Breast epithelium (tissue), 4 donors: ENCODE data around the gene API5. TPM values are rescaled to one million over a fixed set of nuclear protein-coding genes. Genes with fewer than 3 reads are reported as not detected.

Experiments used
- DNase-seq, 2 donors: peaks; one replicate each; pipeline ENCODE4 v3.0.0-alpha.2; 2019; ENCODE audit warnings: low spot score in 2 of 2
- H3K27ac ChIP-seq, 2 donors: fragments of 200-600 bp; sonication (generic) in 1 of 2; one replicate each; pipeline ENCODE4 v1.5.1; 2016 to 2019; ENCODE audit warnings: mild to moderate bottlenecking in 1 of 2
- H3K27me3 ChIP-seq, 2 donors: fragments of 200-600 bp; sonication (generic) in 1 of 2; one replicate each; pipeline versions ENCODE4 v1.5.1 to v1.6.0; 2017 to 2019; ENCODE audit warnings: control low read depth in 1 of 2, mild to moderate bottlenecking in 1 of 2
- H3K36me3 ChIP-seq: fragments of 200-600 bp; one replicate; pipeline ENCODE4 v1.5.1; 2019
- H3K4me1 ChIP-seq, 2 donors: fragments of 200-600 bp; sonication (generic); one replicate each; pipeline ENCODE4 v1.5.1; 2016 to 2019; ENCODE audit warnings: control low read depth in 1 of 2
- H3K4me3 ChIP-seq, 3 donors: fragments of 200-600 bp; sonication (generic); 1 replicate in 2 of 3; 2 replicates in 1 of 3; pipeline ENCODE4 v1.5.1; 2016 to 2019; ENCODE audit warnings: mild to moderate bottlenecking in 3 of 3, moderate library complexity in 2 of 3
- H3K9me3 ChIP-seq, 2 donors: fragments of 200-600 bp; sonication (generic) in 1 of 2; one replicate each; pipeline ENCODE4 v1.5.1; 2016 to 2019; ENCODE audit warnings: control low read depth in 1 of 2
- POLR2A ChIP-seq: fragments of 450-650 bp; IDR thresholded peaks from one replicate; pipeline ENCODE4 v1.6.1; 2016; ENCODE audit warnings: antibody characterized with exemption, mild to moderate bottlenecking, moderate library complexity
- POLR2AphosphoS5 ChIP-seq, 3 donors: sonication (generic); formaldehyde crosslinking; IDR thresholded peaks; one replicate each; pipeline ENCODE4 v1.6.1; 2017; ENCODE audit warnings: antibody characterized with exemption in 3 of 3
- intact Hi-C: fragments of 100-400 bp; cut with DNase I; formaldehyde crosslinking; loops from one replicate; pipeline ENCODE4 v1.15.1; 2023; ENCODE audit warnings: low total_unique reads
- total RNA-seq, 3 donors: library from RNA; depleted of rRNA; stranded (reverse); fragments of >200 nt; gene quantifications; one replicate each; pipeline ENCODE4 v1.1.0, GENCODE V29; 2016
- TF ChIP-seq, protein P1 (sequence below), 3 donors: fragments of 450-650 bp; IDR thresholded peaks; one replicate each; pipeline ENCODE4 v1.5.1; 2016 to 2017; ENCODE audit warnings: antibody characterized with exemption in 3 of 3, mild to moderate bottlenecking in 3 of 3, moderate library complexity in 3 of 3

The API5 gene
- total RNA-seq, 3 donors from 2014 or later: 65.0 to 112 (median 90.1) TPM

DNA sequence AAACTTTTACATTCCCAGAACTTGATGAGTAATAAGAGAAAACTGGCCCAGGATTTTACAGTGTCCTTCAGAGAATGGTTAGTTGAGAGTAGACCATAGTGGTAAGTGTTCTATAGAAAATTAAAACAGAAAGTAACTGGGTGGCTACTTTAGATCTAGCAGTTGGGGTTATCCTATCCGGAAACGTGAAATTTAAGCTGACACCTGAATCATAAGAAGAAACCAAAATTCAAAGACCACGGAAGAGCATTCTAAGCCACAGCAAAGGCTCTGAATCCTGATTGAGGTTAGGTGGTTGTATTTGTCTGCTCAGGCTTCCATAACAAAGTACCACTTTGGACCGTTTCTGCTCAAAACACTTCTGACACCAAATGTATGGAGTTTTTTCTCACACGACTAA, 80.9 kb downstream of the API5 start:
- peaks cover 10% of the 10 kb centered on the region for H3K36me3 ChIP-seq
- no peaks in the 10 kb centered on the region for H3K4me1 ChIP-seq
- H3K4me3 ChIP-seq: no peak overlapping the region
- H3K27me3 ChIP-seq: no peaks in the 10 kb centered on the region
- no peaks in the 10 kb centered on the region for H3K9me3 ChIP-seq
- intact Hi-C loops: no loop called here
- no peak for DNase-seq
- TF ChIP-seq, protein P1, sequence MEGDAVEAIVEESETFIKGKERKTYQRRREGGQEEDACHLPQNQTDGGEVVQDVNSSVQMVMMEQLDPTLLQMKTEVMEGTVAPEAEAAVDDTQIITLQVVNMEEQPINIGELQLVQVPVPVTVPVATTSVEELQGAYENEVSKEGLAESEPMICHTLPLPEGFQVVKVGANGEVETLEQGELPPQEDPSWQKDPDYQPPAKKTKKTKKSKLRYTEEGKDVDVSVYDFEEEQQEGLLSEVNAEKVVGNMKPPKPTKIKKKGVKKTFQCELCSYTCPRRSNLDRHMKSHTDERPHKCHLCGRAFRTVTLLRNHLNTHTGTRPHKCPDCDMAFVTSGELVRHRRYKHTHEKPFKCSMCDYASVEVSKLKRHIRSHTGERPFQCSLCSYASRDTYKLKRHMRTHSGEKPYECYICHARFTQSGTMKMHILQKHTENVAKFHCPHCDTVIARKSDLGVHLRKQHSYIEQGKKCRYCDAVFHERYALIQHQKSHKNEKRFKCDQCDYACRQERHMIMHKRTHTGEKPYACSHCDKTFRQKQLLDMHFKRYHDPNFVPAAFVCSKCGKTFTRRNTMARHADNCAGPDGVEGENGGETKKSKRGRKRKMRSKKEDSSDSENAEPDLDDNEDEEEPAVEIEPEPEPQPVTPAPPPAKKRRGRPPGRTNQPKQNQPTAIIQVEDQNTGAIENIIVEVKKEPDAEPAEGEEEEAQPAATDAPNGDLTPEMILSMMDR (IDR thresholded peaks at IDR 0.05): no peak
- TF ChIP-seq POLR2A (no peak), POLR2AphosphoS5 (IDR thresholded peaks at IDR 0.05) (no peak)
- H3K27ac ChIP-seq: no peak overlapping the region

DNA sequence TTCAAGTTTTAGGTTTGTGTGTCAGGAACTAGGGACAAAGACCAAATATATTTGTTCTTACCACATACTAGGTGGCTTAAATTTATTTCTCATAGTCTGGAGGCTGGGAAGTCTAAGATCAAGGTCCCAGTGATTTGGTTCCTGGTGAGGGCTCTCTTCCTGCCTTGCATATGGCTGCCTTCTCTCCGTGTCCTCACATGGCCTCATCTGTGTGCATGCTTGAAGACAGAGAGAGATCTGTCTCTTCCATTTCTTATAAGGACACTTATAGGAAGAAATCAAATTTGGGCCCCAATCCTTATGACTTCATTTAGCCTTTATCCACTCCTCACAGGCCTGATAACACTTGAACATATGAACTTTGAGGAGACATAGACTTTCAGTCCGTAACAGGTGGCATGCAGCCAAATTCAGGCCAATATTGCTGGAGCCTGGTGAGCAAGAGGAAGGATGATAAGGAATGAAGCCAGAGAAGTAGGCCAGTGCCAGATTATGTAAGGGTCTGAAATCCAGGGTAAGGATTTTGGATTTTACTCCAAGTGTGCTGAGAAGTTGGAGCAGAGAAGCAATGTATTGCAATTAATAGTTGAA, 82.1 kb downstream of the API5 start:
- intact Hi-C loops: no loop called here
- Histone ChIP-seq H3K27me3 (no peaks in the 10 kb centered on the region), H3K27ac (no peak overlapping the region), H3K36me3 (peaks cover 13% of the 10 kb centered on the region), H3K9me3 (no peaks in the 10 kb centered on the region), H3K4me3 (no peak overlapping the region), H3K4me1 (no peaks in the 10 kb centered on the region)
- TF ChIP-seq, protein P1 (IDR thresholded peaks at IDR 0.05): no peak
- TF ChIP-seq POLR2A (no peak), POLR2AphosphoS5 (IDR thresholded peaks at IDR 0.05) (no peak)
- no peak for DNase-seq

Other genes with a start within 250 kb of the API5 start
- 100 to 1,000 TPM; 105 to 199 (median 154) TPM for gene TTC17, start 46.9 kb downstream of the API5 start, total RNA-seq